ENCODE results near the gene RBFA. TPM values are rescaled to one million over a fixed set of nuclear protein-coding genes. Genes with fewer than 3 reads are reported as not detected.

Gene RBFA
- total and polyA plus RNA-seq, 2 of the 13 experiments (the other 11 are each of a cell fraction or from before 2014, with no cell fraction given), result 29.7 to 42.4 TPM

DNA sequence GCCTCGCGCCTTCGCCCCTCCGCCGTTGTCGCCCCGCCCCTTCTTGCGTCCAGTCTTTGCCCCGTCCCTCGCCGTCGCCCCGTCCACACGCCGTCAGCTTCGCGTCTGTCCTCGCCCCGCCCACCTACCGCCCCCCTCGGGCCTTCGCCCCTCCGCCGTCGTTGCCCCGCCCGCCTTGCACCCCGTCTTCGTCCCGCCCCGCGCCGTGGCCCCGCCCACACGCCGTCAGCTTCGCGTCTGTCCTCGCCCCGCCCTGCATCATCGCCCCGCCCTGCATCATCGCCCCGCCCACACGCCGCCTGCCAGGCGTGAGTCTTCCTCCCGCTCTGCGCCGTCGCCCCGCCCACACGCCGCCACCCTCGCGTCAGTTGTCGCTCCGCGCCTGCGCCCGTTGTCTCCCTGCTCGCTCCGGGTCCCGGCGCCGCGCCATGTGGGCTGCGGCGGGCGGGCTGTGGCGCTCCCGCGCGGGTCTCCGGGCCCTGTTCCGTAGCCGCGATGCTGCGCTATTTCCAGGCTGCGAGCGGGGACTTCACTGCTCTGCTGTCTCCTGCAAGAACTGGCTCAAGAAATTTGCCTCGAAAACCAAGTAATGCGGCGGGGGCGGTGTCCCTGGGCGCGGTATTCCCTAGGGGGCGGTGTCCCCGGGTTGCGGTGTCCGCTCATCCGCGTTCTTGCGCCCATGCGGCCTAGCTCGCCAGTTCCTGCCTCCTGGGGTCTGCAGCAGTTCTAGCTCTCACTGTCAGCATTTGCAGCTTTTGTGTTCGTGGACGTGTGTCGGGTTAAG lies at the start of gene RBFA (continued):
- TF ChIP-seq, protein P1, sequence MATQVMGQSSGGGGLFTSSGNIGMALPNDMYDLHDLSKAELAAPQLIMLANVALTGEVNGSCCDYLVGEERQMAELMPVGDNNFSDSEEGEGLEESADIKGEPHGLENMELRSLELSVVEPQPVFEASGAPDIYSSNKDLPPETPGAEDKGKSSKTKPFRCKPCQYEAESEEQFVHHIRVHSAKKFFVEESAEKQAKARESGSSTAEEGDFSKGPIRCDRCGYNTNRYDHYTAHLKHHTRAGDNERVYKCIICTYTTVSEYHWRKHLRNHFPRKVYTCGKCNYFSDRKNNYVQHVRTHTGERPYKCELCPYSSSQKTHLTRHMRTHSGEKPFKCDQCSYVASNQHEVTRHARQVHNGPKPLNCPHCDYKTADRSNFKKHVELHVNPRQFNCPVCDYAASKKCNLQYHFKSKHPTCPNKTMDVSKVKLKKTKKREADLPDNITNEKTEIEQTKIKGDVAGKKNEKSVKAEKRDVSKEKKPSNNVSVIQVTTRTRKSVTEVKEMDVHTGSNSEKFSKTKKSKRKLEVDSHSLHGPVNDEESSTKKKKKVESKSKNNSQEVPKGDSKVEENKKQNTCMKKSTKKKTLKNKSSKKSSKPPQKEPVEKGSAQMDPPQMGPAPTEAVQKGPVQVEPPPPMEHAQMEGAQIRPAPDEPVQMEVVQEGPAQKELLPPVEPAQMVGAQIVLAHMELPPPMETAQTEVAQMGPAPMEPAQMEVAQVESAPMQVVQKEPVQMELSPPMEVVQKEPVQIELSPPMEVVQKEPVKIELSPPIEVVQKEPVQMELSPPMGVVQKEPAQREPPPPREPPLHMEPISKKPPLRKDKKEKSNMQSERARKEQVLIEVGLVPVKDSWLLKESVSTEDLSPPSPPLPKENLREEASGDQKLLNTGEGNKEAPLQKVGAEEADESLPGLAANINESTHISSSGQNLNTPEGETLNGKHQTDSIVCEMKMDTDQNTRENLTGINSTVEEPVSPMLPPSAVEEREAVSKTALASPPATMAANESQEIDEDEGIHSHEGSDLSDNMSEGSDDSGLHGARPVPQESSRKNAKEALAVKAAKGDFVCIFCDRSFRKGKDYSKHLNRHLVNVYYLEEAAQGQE (IDR thresholded peaks at IDR 0.05; ENCODE audit: borderline replicate concordance in 1 of 2, low read depth in 1 of 2, low read length in 2 of 2), result no peak
- TF ChIP-seq ZNF235 (CRISPR knock-in tag; IDR thresholded peaks at IDR 0.05; ENCODE audit: borderline replicate concordance) (peak; percentile 72; the same call in 1 of the 2 replicates), MED8 (CRISPR knock-in tag; IDR thresholded peaks at IDR 0.05; ENCODE audit: insufficient replicate concordance) (no peak), ZNF232 (CRISPR knock-in tag; IDR thresholded peaks at IDR 0.05; ENCODE audit: borderline replicate concordance) (peak; percentile 71; the same call in 1 of the 2 replicates), MBD4 (IDR thresholded peaks at IDR 0.05; ENCODE audit: borderline replicate concordance, low read length) (no peak), CCAR2 (optimal IDR thresholded peaks at IDR 0.05; ENCODE audit: low read depth, low read length) (no peak), ZNF24 (IDR thresholded peaks at IDR 0.05) (peak; percentile 49; the same call in 1 of the 2 replicates), POGZ (CRISPR knock-in tag; IDR thresholded peaks at IDR 0.05) (no peak), ZNF30 (CRISPR knock-in tag; IDR thresholded peaks at IDR 0.05) (no peak), ZNF333 (CRISPR knock-in tag; IDR thresholded peaks at IDR 0.05; ENCODE audit: borderline replicate concordance) (peak; percentile 92), TOPORS (CRISPR knock-in tag; IDR thresholded peaks at IDR 0.05) (no peak), SMARCC2 (IDR thresholded peaks at IDR 0.05) (no peak), PPARG (CRISPR knock-in tag; conservative IDR thresholded peaks at IDR 0.05) (no peak), ZNF616 (CRISPR knock-in tag; IDR thresholded peaks at IDR 0.05; ENCODE audit: low read depth) (peak; percentile 86; the same call in 1 of the 2 replicates), PAX8 (CRISPR knock-in tag; IDR thresholded peaks at IDR 0.05; ENCODE audit: borderline replicate concordance) (no peak), JUN (CRISPR knock-in tag; IDR thresholded peaks at IDR 0.05) (no peak; the same call in 1 of the 2 replicates), ZNF446 (CRISPR knock-in tag; IDR thresholded peaks at IDR 0.05) (0 out of 2 replicates have a peak, but pooled peaks have one; percentile 70), TEAD3 (CRISPR knock-in tag; optimal IDR thresholded peaks at IDR 0.05; ENCODE audit: borderline replicate concordance) (peak; percentile 75), SP1 (IDR thresholded peaks at IDR 0.05) (no peak), SP1 (CRISPR knock-in tag; IDR thresholded peaks at IDR 0.05) (no peak), ERF (CRISPR knock-in tag; IDR thresholded peaks at IDR 0.05) (no peak), AGO1 (IDR thresholded peaks at IDR 0.05; ENCODE audit: low read depth, low read length, poor library complexity, severe bottlenecking) (peak; percentile 69), HNF4A (CRISPR knock-in tag; IDR thresholded peaks at IDR 0.05) (no peak), PBX2 (CRISPR knock-in tag; IDR thresholded peaks at IDR 0.05) (no peak), TBX3 (IDR thresholded peaks at IDR 0.05; ENCODE audit: borderline replicate concordance) (no peak)
- TF ChIP-seq, protein P2, sequence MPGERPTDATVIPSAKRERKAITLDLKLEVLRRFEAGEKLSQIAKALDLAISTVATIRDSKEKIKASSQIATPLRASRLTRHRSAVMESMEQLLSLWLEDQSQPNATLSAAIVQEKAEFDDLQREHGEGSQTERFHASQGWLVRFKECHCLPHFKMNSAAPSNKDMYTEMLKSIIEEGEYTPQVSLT (CRISPR knock-in tag; IDR thresholded peaks at IDR 0.05; ENCODE audit: borderline replicate concordance, low read depth), result no peak

Measured in HepG2 (cell line).